ENCODE measurements around the gene MRPL54.
"Not testable (repeated sequence)": the region's sequence is repeated elsewhere in the genome, so short reads cannot be mapped to it uniquely, and the experiment has no call there.

Gene MRPL54

DNA sequence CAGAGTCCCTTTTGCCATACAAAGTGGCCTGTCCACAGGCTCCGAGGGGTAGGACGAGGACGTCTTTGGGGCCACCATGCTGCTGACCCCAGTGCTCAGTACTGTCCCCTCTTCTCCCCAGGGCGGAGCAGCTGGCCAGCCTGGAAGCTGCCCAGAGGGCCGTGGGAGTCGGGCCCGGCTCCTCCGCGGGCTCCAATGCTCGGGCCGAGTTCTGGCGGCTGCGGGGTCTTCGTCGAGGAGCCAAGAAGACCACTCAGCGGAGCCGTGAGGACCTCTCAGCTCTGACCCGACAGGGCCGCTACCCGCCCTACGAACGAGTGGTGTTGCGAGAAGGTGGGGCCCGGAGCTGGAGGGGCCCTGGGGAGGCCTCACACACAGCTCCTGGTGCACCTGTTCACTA lies 22.1 kb upstream of the MRPL54 start:
- H3K36me3 ChIP-seq (ENCODE audit: control insufficient read depth in 1 of 2, insufficient read depth in 2 of 2, low read length in 2 of 2): peaks cover 14 to 53% of the 10 kb centered on the region in 2 donors
- H3K27ac ChIP-seq (ENCODE audit: low read depth, low read length): no peak overlapping the region
- no peak overlapping the region for H3K9ac ChIP-seq (ENCODE audit: low read depth in 1 of 2, low read length in 2 of 2)
- H3K4me3 ChIP-seq (ENCODE audit: low read depth in 1 of 2, low read length in 2 of 2): no peak overlapping the region
- H3K27me3 ChIP-seq (ENCODE audit: control insufficient read depth in 1 of 2, insufficient read depth in 2 of 2, low read length in 2 of 2): no peaks in the 10 kb centered on the region
- no peaks in the 10 kb centered on the region for H3K9me3 ChIP-seq (ENCODE audit: control insufficient read depth in 1 of 2, low read length in 2 of 2)
- no peaks in the 10 kb centered on the region for H3K4me1 ChIP-seq (ENCODE audit: control insufficient read depth in 1 of 2, insufficient read depth in 2 of 2, low read length in 2 of 2)

DNA sequence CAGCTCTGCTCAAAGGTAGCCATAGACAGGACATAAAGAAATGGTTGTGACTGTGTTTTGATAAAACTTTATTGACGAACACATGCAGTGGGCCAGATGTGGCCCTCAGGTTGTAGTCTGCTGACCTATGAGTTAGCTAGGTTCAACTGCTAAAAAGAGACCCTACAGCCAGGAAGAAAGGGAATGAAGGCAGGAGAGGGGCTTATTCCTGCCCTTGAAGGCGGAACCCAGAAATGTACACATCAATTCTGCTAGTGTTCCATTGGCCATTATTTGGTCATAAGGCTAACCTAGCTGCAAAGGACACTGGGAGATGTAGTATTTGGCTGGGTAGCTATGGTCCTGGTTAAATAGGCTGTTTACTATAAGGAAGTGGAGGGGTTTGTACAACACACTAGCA lies 19.0 kb upstream of the MRPL54 start:
- Histone ChIP-seq H3K9me3 (ENCODE audit: control insufficient read depth in 1 of 2, low read length in 2 of 2) (no peaks in the 10 kb centered on the region), H3K27ac (ENCODE audit: low read depth, low read length) (no peak overlapping the region), H3K4me1 (ENCODE audit: control insufficient read depth in 1 of 2, insufficient read depth in 2 of 2, low read length in 2 of 2) (no peaks in the 10 kb centered on the region), H3K36me3 (ENCODE audit: control insufficient read depth in 1 of 2, insufficient read depth in 2 of 2, low read length in 2 of 2) (peaks cover 0 to 43% of the 10 kb centered on the region in 2 donors), H3K9ac (ENCODE audit: low read depth in 1 of 2, low read length in 2 of 2) (no peak overlapping the region), H3K27me3 (ENCODE audit: control insufficient read depth in 1 of 2, insufficient read depth in 2 of 2, low read length in 2 of 2) (no peaks in the 10 kb centered on the region), H3K4me3 (ENCODE audit: low read depth in 1 of 2, low read length in 2 of 2) (no peak overlapping the region)

DNA sequence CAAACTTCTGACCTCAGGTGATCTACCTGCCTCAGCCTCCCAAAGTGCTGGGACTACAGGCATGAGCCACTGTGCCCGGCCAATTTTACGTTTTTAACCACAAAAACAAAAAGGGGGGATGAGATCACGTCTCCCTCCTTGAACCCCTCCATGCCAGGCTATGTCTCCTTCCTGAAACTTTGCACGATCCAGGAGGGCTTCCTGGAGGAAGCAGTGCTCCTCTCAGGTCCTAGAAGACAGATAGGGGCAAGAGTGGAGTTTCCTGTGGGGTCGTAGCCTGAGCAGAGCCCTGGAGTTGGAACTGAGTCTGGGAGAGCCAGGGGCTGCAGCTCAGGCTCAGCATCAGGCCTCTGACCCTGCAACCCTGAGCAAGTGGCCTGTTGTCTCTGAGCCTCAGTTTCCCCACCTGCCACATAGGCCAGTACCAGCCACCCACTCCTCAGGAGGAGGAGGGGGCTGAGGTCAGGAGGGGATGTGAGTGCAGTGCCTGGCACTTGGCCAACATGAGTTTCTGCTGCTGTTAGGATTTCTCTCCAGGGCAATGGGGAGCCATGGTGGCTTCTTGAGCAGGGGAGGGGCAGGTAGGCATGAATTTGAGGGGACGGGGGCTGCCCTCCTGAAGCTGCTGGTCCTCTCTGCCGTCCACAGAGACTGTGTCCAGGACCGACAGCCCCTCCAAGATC lies 17.0 kb upstream of the MRPL54 start:
- Histone ChIP-seq H3K36me3 (ENCODE audit: control insufficient read depth in 1 of 2, insufficient read depth in 2 of 2, low read length in 2 of 2) (peaks cover 10 to 52% of the 10 kb centered on the region in 2 donors), H3K9me3 (ENCODE audit: control insufficient read depth in 1 of 2, low read length in 2 of 2) (no peaks in the 10 kb centered on the region), H3K9ac (ENCODE audit: low read depth in 1 of 2, low read length in 2 of 2) (no peak overlapping the region), H3K4me3 (ENCODE audit: low read depth in 1 of 2, low read length in 2 of 2) (no peak overlapping the region), H3K27me3 (ENCODE audit: control insufficient read depth in 1 of 2, insufficient read depth in 2 of 2, low read length in 2 of 2) (no peaks in the 10 kb centered on the region), H3K4me1 (ENCODE audit: control insufficient read depth in 1 of 2, insufficient read depth in 2 of 2, low read length in 2 of 2) (no peaks in the 10 kb centered on the region), H3K27ac (ENCODE audit: low read depth, low read length) (no peak overlapping the region)

DNA sequence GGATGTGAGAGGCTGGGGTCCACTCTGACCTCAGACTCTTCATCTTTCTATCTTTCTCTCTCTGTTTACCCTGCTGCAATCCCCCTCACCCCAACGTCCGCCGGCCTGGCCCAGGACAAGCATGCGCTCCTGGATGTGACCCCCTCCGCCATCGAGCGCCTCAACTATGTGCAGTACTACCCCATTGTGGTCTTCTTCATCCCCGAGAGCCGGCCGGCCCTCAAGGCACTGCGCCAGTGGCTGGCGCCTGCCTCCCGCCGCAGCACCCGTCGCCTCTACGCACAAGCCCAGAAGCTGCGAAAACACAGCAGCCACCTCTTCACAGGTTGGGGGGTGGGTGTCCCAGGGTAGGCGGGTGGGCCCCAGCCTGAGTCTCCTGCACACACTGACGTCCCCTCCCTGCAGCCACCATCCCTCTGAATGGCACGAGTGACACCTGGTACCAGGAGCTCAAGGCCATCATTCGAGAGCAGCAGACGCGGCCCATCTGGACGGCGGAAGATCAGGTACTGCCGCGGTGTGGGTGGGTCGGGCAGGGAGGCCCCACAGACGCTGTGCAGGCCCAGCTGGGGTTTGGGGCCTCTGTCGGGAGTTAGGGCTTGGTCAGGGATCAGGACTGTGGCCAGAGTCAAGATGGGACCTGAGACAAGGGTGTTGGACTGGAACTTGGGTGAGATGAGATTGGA lies 16.0 kb upstream of the MRPL54 start:
- Histone ChIP-seq H3K9me3 (ENCODE audit: control insufficient read depth in 1 of 2, low read length in 2 of 2) (no peaks in the 10 kb centered on the region), H3K4me1 (ENCODE audit: control insufficient read depth in 1 of 2, insufficient read depth in 2 of 2, low read length in 2 of 2) (no peaks in the 10 kb centered on the region), H3K27ac (ENCODE audit: low read depth, low read length) (no peak overlapping the region), H3K9ac (ENCODE audit: low read depth in 1 of 2, low read length in 2 of 2) (no peak overlapping the region), H3K4me3 (ENCODE audit: low read depth in 1 of 2, low read length in 2 of 2) (no peak overlapping the region), H3K36me3 (ENCODE audit: control insufficient read depth in 1 of 2, insufficient read depth in 2 of 2, low read length in 2 of 2) (peaks cover 16 to 59% of the 10 kb centered on the region in 2 donors), H3K27me3 (ENCODE audit: control insufficient read depth in 1 of 2, insufficient read depth in 2 of 2, low read length in 2 of 2) (no peaks in the 10 kb centered on the region)

DNA sequence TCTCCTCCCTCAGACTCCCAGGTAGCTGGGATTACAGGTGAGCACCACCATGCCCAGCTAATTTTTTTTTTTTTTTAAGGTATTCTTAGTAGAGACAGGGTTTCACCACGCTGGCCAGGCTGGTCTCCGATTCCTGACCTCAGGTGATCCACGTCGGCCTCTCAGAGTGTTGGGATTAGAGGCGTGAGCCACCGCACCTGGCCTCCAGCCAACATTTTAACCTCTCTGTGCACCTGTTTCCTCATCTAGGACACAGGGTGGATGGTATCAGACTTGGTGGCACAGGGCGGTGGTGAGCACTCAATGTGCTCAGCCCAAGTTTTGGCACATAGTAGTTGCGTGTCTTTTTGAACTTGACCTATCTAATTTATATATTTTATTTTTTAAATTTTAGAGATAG lies 13.5 kb upstream of the MRPL54 start:
- Histone ChIP-seq H3K27ac (ENCODE audit: low read depth, low read length) (no peak overlapping the region), H3K9me3 (ENCODE audit: control insufficient read depth in 1 of 2, low read length in 2 of 2) (no peaks in the 10 kb centered on the region), H3K36me3 (ENCODE audit: control insufficient read depth in 1 of 2, insufficient read depth in 2 of 2, low read length in 2 of 2) (peaks cover 18 to 57% of the 10 kb centered on the region in 2 donors), H3K27me3 (ENCODE audit: control insufficient read depth in 1 of 2, insufficient read depth in 2 of 2, low read length in 2 of 2) (no peaks in the 10 kb centered on the region), H3K4me1 (ENCODE audit: control insufficient read depth in 1 of 2, insufficient read depth in 2 of 2, low read length in 2 of 2) (no peaks in the 10 kb centered on the region), H3K9ac (ENCODE audit: low read depth in 1 of 2, low read length in 2 of 2) (no peak overlapping the region), H3K4me3 (ENCODE audit: low read depth in 1 of 2, low read length in 2 of 2) (no peak overlapping the region)

DNA sequence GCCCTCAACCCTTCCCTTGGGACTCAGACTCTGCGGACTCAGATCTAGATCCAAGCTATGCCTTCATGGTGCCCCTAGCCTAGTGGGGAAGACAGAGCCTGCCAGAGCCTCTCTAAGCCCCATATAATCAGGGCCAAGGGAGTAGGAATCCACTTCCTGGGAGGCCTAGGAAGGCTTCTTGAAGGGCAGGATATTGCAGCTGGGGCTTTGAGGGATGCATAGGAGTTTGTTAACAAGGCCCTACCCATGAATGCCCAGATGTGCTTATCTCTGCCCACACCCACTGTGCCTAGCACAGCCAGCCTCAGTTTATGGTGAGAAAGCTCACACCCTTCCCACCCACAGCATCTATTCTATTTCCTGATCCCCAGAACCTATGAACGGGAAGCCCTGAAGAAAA lies 12.3 kb upstream of the MRPL54 start:
- Histone ChIP-seq H3K36me3 (ENCODE audit: control insufficient read depth in 1 of 2, insufficient read depth in 2 of 2, low read length in 2 of 2) (peaks cover 18 to 57% of the 10 kb centered on the region in 2 donors), H3K9ac (ENCODE audit: low read depth in 1 of 2, low read length in 2 of 2) (no peak overlapping the region), H3K9me3 (ENCODE audit: control insufficient read depth in 1 of 2, low read length in 2 of 2) (no peaks in the 10 kb centered on the region), H3K4me1 (ENCODE audit: control insufficient read depth in 1 of 2, insufficient read depth in 2 of 2, low read length in 2 of 2) (no peaks in the 10 kb centered on the region), H3K4me3 (ENCODE audit: low read depth in 1 of 2, low read length in 2 of 2) (no peak overlapping the region), H3K27me3 (ENCODE audit: control insufficient read depth in 1 of 2, insufficient read depth in 2 of 2, low read length in 2 of 2) (no peaks in the 10 kb centered on the region), H3K27ac (ENCODE audit: low read depth, low read length) (no peak overlapping the region)

DNA sequence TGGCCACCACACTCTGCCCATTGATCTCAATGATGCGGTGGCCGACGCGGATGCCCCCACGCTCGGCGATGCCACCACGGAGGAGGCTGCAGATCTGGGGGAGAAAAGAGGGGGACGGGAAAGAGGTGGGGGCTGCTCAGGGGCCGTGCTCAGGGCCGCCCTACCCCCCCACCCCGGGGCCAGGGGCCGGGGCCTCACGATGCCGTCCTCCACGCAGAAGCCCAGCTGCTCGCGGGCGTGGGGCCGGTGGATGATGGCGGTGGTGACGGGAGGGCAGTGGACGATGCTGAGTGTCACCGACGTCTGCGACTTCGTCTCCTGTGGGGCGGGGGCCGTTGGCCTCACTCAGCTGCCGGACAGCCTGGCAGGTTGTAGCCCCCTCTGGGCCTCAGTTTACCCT lies 11.2 kb upstream of the MRPL54 start:
- Histone ChIP-seq H3K4me1 (ENCODE audit: control insufficient read depth in 1 of 2, insufficient read depth in 2 of 2, low read length in 2 of 2) (no peaks in the 10 kb centered on the region), H3K9me3 (ENCODE audit: control insufficient read depth in 1 of 2, low read length in 2 of 2) (no peaks in the 10 kb centered on the region), H3K4me3 (ENCODE audit: low read depth in 1 of 2, low read length in 2 of 2) (no peak overlapping the region), H3K36me3 (ENCODE audit: control insufficient read depth in 1 of 2, insufficient read depth in 2 of 2, low read length in 2 of 2) (peaks cover 18 to 48% of the 10 kb centered on the region in 2 donors), H3K9ac (ENCODE audit: low read depth in 1 of 2, low read length in 2 of 2) (no peak overlapping the region), H3K27ac (ENCODE audit: low read depth, low read length) (no peak overlapping the region), H3K27me3 (ENCODE audit: control insufficient read depth in 1 of 2, insufficient read depth in 2 of 2, low read length in 2 of 2) (no peaks in the 10 kb centered on the region)

DNA sequence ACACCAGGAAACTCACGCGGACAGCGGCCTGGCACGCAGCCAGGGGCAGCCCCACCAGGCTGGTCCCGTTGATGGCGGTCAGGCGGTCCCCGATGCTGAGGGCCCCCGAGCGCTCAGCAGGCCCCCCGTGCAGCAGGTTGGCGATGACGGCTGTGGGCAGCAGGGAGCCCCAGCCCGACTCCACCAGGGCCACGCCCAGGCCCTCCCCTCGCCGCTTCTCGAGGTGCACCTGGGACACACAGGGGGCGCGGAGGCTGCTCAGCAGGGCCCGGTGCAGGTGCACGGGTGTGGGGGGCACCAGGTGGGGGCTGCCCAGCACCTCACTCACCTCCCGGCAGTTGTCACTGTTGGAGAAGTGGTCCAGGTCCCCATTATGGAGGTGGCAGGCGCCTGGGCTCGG lies 10.0 kb upstream of the MRPL54 start:
- Histone ChIP-seq H3K27me3 (ENCODE audit: control insufficient read depth in 1 of 2, insufficient read depth in 2 of 2, low read length in 2 of 2) (no peaks in the 10 kb centered on the region), H3K36me3 (ENCODE audit: control insufficient read depth in 1 of 2, insufficient read depth in 2 of 2, low read length in 2 of 2) (peaks cover 18 to 37% of the 10 kb centered on the region in 2 donors), H3K4me3 (ENCODE audit: low read depth in 1 of 2, low read length in 2 of 2) (no peak overlapping the region), H3K4me1 (ENCODE audit: control insufficient read depth in 1 of 2, insufficient read depth in 2 of 2, low read length in 2 of 2) (no peaks in the 10 kb centered on the region), H3K27ac (ENCODE audit: low read depth, low read length) (no peak overlapping the region), H3K9me3 (ENCODE audit: control insufficient read depth in 1 of 2, low read length in 2 of 2) (no peaks in the 10 kb centered on the region), H3K9ac (ENCODE audit: low read depth in 1 of 2, low read length in 2 of 2) (no peak overlapping the region)

DNA sequence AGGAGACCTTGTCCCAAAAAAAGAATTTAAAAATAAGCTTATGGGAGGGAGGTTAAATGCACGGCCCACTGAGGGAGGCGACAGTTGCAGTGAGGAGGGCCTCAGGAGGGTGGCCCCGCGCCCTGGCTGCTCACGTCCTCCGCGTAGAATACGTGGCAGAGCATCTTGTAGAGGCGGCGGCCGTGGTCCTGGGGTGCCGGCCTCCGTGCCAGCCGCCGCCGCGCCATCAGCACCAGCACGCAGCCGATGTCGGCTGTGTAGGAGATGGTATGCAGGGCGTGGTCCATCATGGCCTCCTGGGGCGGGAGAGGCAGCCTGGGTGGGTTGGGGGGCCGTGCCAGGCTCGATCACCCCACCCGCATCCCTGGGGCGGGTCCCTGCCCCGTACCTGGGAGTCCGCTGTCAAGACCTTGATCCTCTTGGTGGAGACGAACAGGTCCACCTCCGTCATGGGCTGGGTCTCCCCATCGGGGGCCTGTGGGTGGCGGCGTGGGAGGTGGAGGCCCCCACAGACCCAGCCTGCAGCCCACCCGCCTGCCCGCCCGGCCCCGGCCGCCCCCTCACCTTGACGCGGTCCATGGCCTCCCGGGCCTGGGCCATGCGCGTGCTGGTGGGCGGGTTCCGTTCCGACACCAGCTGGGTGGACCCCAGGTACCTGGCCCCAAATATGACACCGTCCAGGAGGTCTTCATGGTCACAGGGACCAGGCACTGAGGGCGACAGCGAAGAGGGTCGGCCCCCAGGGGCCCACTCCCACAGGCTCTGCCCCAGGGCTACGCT lies 8.7 kb upstream of the MRPL54 start:
- H3K4me3 ChIP-seq (ENCODE audit: low read depth in 1 of 2, low read length in 2 of 2): no peak overlapping the region
- H3K4me1 ChIP-seq (ENCODE audit: control insufficient read depth in 1 of 2, insufficient read depth in 2 of 2, low read length in 2 of 2): no peaks in the 10 kb centered on the region
- no peaks in the 10 kb centered on the region for H3K9me3 ChIP-seq (ENCODE audit: control insufficient read depth in 1 of 2, low read length in 2 of 2)
- H3K36me3 ChIP-seq (ENCODE audit: control insufficient read depth in 1 of 2, insufficient read depth in 2 of 2, low read length in 2 of 2): peaks cover 18 to 34% of the 10 kb centered on the region in 2 donors
- H3K9ac ChIP-seq (ENCODE audit: low read depth in 1 of 2, low read length in 2 of 2): no peak overlapping the region
- H3K27ac ChIP-seq (ENCODE audit: low read depth, low read length): no peak overlapping the region
- H3K27me3 ChIP-seq (ENCODE audit: control insufficient read depth in 1 of 2, insufficient read depth in 2 of 2, low read length in 2 of 2): no peaks in the 10 kb centered on the region

DNA sequence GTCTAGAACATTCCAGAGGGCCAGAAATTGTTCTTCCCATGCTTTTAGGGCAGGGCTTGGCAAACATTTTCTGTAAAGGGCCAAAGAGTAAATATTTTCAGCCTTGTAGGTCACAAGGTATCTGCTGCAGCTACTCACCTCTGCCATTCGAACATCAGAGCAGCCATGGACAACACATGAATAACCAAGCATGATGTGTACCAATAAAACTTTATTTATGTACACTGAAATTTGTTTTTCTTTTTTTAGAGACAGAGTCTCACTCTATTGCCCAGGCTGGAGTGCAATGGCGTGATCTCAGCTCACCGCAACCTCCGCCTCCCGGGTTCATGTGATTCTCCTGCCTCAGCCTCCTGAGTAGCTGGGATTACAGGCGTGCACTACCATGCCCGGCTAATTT lies 4.8 kb upstream of the MRPL54 start:
- not testable (repeated sequence) for H3K27me3 ChIP-seq (ENCODE audit: control insufficient read depth in 1 of 2, insufficient read depth in 2 of 2, low read length in 2 of 2); H3K36me3 ChIP-seq (ENCODE audit: control insufficient read depth in 1 of 2, insufficient read depth in 2 of 2, low read length in 2 of 2); H3K27ac ChIP-seq (ENCODE audit: low read depth, low read length); H3K4me3 ChIP-seq (ENCODE audit: low read depth in 1 of 2, low read length in 2 of 2); H3K9ac ChIP-seq (ENCODE audit: low read depth in 1 of 2, low read length in 2 of 2); H3K9me3 ChIP-seq (ENCODE audit: control insufficient read depth in 1 of 2, low read length in 2 of 2)
- peaks cover 17 to 21% of the 10 kb centered on the region in 2 donors for H3K4me1 ChIP-seq (ENCODE audit: control insufficient read depth in 1 of 2, insufficient read depth in 2 of 2, low read length in 2 of 2)
